GM18868 (cell line): ENCODE measurements around the gene GNG12.

Experiments
- ATAC-seq: cut with Tn5 transposase; IDR thresholded peaks from one replicate; pipeline ENCODE4 v1.9.1; 2021; ENCODE audit warnings: mild to moderate bottlenecking, moderate library complexity; ENCODE audit not compliant: unreplicated experiment

Gene GNG12

GRCh38 chr1:67832737-67833601 is at the start of gene GNG12:
GNG12 (minus strand) TSS chr1:67833467; CDS start chr1:67707686, 125,781 bp downstream.
- ATAC-seq = peak; percentile 40

DNA sequence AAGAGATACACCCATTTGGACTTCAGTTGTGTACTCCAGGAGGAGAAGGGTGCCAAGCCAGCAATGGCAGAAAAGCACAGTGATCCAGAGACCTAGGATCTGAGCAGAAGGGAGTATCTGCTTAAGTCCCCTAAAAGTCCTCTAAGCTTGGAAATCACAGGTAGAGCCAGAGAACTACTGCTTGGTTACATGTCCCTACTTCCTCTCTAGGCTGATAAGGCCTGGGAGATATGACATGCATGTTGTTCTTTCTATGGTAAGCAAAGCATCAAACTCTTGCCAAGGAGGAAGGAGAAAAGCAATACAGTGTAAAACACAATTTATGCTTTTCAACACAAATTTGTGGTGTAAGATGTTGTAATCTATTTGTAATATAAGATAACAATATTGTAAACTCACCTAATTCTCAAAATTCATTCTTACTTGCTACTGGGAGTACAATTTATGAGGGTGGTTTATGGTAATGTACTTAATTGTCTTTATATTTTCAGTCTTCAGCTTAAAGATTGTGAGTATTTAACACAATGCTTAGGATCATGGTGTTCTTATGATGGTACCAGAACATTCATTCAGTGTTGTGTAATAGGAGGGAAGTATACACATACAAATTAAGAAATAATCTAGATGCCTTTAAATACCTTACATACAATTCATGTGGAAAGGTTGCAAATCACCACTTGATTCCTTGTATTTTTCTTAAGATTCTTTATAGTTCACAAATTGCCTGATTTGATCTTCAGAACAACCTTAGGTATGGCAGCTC is 49.1 kb upstream of the GNG12 start:
- no peak for ATAC-seq

DNA sequence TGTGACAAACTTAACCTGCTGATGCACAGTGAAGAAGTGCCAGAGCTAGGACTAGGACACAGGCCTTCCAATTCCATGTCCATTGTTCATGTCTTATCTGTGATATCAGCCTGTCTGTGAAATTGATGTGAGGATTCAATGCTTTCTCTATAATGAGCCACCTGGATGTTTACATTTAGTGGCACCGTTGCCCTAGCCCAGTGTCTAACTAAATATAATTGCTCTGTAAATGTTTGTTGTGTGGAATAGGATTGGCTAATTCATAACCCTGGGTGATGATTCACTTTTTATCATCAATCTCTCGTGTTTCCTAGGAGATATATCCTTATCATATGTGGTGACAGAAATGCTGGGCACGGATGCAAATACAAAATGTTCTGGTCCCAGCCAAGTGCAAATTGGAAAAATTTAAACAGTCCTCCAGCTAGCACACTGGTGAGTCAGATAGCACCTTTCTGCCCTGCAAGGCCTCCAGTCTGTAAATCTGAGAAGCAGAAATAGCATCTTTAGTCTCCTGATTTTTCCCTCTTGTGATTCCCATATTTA is 46.9 kb upstream of the GNG12 start:
- ATAC-seq = no peak

DNA sequence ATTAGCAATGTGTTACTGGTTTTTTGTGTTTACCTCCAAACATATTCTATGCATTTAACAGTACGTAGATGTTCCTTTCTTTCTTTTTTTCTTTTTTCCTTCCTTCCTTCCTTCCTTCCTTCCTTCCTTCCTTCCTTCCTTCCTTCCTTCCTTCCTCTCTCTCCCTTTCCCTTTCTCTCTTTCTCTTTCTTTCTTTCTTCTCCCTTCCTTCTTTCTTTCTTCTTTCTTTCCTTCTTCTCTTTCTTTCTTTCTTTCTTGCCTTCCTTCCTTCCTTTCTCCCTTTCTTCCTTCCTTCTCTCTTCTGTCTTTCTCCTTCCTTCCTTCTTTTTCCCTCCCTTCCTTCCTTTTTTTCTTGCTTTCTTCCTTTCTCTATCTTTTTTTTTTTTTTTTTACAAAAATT is 46.2 kb upstream of the GNG12 start:
- no peak for ATAC-seq

DNA sequence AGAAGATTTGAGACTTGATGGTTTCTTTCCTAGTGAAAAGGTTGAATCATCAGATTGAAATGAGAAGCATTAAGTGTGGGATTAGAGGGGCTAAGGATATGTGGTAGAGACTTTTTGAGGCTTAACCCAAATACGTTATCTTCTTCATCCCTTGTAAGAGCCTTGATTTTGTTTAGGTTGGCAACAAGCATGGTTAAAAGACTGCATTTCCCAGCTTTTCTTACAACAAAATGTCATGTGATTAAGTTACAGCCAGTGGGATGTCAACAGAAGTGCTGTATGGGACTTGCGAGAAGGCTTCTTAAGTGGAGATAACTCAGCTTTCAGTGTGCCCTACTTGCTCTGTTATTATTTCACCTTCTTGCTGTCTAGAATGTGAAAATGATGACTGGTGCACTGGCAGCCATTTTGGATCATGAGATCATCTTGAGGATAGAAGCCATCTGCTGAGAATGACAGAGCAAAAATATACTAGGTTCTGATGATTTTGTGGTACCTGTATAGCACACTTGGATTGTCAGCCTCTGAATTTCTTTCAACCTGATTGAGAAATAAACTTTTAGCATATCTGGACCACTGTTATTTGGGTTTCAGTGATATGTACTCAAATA is 41.3 kb upstream of the GNG12 start:
- no peak for ATAC-seq

DNA sequence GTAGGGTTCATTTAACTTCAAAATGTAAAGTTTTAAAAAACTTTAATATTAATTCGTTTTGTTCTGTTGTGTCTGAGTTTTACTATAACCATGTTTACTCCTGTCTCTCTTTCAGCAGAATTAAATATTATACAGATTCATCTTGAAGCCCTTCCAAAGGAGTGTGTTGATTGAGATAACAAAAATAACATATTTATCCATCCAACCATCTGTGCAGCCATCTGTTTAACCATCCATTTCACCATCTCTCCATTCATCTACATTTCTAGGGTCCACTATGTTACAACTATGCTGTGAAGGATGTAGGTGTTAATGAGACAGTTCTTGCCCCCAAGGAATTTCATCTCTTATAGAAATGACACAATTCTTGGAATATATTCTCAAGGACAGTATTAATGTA is 36.0 kb upstream of the GNG12 start:
- ATAC-seq = no peak

DNA sequence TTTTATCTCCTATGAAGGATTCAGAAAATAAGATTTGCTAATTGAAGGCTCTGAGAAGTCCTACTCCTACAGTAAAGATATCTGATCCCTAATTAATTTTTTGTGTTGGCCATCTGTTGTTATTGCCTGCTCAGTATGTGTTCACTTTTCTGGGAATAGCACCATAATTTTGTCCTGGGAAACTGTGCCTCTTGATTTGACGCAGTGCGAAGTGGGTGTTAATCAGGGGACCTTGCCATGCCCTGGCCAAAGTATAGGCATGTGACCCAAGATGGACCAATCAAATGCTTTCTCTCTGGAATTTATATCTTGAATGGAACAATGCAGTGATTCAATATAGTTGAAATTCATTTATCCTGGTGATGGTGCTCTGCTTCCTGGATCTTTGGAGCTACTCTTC is 30.4 kb upstream of the GNG12 start:
- ATAC-seq = no peak

DNA sequence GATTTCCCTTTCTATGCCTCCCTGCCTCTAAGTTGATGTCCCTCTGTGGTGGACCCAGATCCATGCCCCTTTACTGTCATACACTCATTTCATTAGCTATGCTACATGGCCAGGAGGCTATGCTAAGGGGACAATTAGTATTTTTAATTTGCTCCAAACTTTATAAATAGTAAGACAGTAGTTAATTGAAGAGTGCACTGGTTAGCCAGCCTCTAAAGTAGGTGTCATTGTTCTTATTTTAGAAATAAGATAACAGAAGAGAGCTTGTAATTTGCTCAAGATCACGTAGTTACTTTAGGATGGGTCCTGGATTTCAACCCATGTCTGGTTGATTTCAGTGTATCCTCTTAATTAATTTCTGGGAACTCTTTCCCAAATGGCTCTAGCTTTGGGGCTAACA is 29.4 kb upstream of the GNG12 start:
- no peak for ATAC-seq

- no peak for ATAC-seq
Measured at GRCh38 chr1:67861856-67862516, 28.7 kb upstream of the GNG12 start.

- no peak for ATAC-seq
Measured at GRCh38 chr1:67860776-67861175, 27.5 kb upstream of the GNG12 start.

GRCh38 chr1:67856921-67857320 is 23.7 kb upstream of the GNG12 start:
- ATAC-seq = no peak

DNA sequence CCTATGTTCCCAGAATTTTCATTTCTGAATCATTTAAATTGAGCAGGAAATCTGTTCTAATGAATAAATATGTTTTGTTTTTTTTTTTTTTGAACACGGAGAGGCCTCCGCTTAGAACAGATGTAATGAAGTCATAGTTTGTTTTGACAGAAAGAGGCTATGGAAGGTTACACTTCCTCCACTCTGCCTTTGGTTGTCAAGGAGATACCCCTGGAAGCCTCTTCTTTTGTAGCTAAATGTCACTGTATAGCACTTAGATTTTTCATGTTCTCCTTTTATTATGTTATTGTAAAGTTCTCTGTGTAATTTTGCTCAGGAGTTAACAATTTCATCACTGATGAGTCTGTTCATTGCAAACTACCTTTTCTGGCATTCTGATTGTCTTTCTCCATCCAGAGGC is 22.7 kb upstream of the GNG12 start:
- ATAC-seq = no peak

- no peak for ATAC-seq
Measured at GRCh38 chr1:67855444-67855843, 22.2 kb upstream of the GNG12 start.

GRCh38 chr1:67853704-67854103 is 20.4 kb upstream of the GNG12 start:
- peak; percentile 49 for ATAC-seq

GRCh38 chr1:67851800-67852199 is 18.5 kb upstream of the GNG12 start:
- ATAC-seq = no peak

DNA sequence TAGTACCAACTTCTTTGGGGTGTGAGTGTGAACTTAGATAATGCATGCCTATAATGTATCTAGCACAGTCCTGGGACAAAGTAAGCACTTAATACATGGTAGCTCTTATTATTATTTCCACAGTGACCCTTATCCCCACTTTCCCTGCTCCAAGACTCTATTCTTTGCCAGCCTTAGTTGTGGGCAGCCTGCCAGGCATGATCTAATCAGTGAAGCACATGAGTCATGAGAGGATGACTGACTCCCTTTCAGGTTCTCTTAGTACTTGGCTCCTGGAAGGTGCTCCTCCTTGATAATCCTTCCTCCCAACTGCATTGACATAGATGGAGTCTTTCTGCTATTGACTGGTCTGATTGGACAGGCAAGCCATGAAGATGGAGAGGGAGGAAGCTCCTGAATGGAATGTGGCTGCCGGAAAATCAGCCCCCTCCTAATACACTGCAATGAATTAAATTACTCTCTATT is 17.4 kb upstream of the GNG12 start:
- no peak for ATAC-seq

DNA sequence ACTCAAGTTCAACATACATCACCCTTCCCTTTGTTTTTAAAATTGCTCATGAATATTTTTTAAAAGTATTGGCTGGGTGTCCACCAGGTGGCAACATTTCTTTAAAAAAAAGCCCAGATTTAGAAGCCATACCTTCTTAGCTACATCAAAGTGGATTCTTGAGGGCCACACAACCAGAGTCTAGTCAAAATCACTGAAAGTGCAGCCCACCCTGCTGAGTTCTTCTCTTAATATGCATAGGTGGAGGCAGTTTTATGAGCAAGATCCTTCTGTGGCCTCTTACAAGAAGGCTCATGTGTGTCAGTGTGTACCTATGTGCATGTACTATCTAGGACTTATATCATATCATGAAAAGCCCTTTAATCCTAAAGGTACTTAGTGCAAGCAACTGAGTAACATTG is 16.9 kb upstream of the GNG12 start:
- no peak for ATAC-seq

GRCh38 chr1:67847466-67847865 is 14.2 kb upstream of the GNG12 start:
- no peak for ATAC-seq

DNA sequence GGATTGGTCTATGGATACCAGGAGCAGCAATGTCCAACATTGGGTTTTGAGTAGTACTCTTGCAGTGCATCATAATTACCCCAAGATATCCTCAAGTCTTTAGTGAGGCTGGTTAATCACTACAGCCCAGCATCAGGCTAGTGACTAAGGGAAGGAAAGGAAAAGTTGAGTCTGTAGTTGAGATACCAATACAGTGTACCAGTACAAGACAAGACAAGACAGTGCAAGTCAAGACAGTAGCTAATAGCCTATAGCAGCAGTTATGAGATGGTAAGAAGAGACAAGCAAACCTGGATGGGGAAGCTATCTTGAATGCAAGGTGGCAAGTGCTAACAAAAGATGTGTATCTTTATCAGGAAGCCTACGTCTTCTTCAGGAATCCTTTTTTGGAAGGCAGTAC is 13.3 kb upstream of the GNG12 start:
- ATAC-seq = no peak

DNA sequence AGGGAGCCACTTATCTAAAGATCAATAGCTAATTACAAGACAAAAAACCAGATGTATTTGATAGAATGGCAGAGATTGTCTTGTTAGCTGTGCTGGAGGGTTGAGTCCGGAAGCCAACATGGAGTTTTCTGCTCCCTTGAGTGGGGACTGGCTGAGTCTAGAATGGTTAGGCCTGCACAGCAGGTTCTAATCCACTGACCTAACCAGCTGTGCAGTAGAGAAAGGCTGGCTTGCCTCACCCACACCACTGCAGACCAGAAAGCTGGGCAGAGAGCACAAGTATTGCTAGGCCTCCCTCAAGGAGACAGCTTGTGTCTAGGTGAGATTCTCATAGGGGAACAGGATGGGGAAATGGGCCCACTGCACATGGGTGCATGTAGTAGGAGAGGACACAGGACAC is 11.7 kb upstream of the GNG12 start:
- ATAC-seq = no peak

DNA sequence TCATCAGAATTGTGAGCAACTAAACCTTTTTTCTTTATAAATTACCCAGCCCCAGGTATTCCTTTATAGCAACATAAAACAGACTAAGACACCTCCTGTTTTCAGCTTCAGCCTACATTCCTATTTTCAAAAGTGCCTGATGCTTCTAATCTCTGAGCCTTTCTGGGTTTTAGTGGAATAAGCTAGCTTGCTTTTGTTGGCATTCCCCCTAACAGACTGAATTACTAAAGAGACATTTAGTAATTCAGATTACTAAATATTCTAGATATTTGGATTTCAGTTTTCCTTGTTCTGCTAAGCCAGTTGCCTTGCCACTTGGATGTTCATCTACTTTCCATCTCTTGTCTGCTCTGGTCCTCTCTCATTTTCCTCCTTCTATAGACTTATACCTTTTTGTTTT is 10.5 kb upstream of the GNG12 start:
- no peak for ATAC-seq
